ENCODE results near the gene CDKAL1.

Gene CDKAL1

GRCh38 chr6:20571261-20571660 lies 37.0 kb downstream of the CDKAL1 start:
- TF ChIP-seq, protein P1, sequence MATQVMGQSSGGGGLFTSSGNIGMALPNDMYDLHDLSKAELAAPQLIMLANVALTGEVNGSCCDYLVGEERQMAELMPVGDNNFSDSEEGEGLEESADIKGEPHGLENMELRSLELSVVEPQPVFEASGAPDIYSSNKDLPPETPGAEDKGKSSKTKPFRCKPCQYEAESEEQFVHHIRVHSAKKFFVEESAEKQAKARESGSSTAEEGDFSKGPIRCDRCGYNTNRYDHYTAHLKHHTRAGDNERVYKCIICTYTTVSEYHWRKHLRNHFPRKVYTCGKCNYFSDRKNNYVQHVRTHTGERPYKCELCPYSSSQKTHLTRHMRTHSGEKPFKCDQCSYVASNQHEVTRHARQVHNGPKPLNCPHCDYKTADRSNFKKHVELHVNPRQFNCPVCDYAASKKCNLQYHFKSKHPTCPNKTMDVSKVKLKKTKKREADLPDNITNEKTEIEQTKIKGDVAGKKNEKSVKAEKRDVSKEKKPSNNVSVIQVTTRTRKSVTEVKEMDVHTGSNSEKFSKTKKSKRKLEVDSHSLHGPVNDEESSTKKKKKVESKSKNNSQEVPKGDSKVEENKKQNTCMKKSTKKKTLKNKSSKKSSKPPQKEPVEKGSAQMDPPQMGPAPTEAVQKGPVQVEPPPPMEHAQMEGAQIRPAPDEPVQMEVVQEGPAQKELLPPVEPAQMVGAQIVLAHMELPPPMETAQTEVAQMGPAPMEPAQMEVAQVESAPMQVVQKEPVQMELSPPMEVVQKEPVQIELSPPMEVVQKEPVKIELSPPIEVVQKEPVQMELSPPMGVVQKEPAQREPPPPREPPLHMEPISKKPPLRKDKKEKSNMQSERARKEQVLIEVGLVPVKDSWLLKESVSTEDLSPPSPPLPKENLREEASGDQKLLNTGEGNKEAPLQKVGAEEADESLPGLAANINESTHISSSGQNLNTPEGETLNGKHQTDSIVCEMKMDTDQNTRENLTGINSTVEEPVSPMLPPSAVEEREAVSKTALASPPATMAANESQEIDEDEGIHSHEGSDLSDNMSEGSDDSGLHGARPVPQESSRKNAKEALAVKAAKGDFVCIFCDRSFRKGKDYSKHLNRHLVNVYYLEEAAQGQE (IDR thresholded peaks at IDR 0.05; ENCODE audit: insufficient read depth in 1 of 2, low read depth in 2 of 2, low read length in 2 of 2): no peak
- TF ChIP-seq TAF1 (IDR thresholded peaks at IDR 0.05; ENCODE audit: borderline replicate concordance, insufficient read depth, low read length) (no peak), FOXP2 (optimal IDR thresholded peaks at IDR 0.05; ENCODE audit: borderline replicate concordance, extremely low read depth, extremely low read length, insufficient read depth) (no peak), POLR2AphosphoS5 (IDR thresholded peaks at IDR 0.05; ENCODE audit: low read depth, low read length) (no peak), SIN3A (IDR thresholded peaks at IDR 0.05; ENCODE audit: borderline replicate concordance, insufficient read depth, low read length) (no peak)

DNA sequence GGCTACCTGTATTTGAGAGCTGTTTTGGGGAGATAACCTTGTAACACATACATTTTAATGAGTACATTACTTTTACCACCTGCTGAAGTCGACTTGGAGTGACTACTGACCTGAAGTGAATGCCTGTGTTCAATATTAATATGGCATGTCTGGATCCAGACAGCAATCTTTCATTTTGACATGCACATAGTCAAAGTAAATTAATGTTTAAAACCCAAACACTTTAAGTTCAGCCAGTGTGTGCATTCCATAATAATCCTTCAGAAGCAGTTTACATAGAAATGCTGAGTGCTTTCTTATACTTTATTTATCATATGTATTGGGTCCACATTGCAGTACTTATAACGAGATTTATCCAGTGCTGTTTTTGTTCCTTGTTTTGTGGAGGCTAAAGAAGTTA lies 38.0 kb downstream of the CDKAL1 start:
- TF ChIP-seq TAF1 (IDR thresholded peaks at IDR 0.05; ENCODE audit: borderline replicate concordance, insufficient read depth, low read length) (no peak), POLR2AphosphoS5 (IDR thresholded peaks at IDR 0.05; ENCODE audit: low read depth, low read length) (no peak), FOXP2 (optimal IDR thresholded peaks at IDR 0.05; ENCODE audit: borderline replicate concordance, extremely low read depth, extremely low read length, insufficient read depth) (no peak), SIN3A (IDR thresholded peaks at IDR 0.05; ENCODE audit: borderline replicate concordance, insufficient read depth, low read length) (no peak)
- TF ChIP-seq, protein P1 (IDR thresholded peaks at IDR 0.05; ENCODE audit: insufficient read depth in 1 of 2, low read depth in 2 of 2, low read length in 2 of 2): no peak

DNA sequence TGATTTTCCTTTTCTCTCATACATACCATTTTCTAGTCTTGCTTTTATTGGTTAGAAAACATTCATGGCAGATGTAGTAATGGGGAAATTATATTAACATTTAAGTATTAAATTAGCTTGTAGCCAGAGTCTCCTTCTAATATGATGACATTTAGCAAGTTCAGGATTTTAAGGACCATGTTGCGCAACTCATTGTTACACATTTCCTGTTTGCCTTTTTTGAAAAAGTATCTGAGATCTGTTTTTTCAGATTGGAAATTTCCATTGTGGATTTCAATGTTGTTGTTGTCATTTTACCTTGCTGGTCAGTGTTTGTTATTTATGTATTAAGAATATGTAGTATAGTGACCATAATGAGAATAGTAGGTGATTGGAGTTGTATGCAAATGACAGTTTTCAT lies 38.7 kb downstream of the CDKAL1 start:
- TF ChIP-seq POLR2AphosphoS5 (IDR thresholded peaks at IDR 0.05; ENCODE audit: low read depth, low read length) (no peak), FOXP2 (optimal IDR thresholded peaks at IDR 0.05; ENCODE audit: borderline replicate concordance, extremely low read depth, extremely low read length, insufficient read depth) (no peak), TAF1 (IDR thresholded peaks at IDR 0.05; ENCODE audit: borderline replicate concordance, insufficient read depth, low read length) (no peak), SIN3A (IDR thresholded peaks at IDR 0.05; ENCODE audit: borderline replicate concordance, insufficient read depth, low read length) (no peak)
- TF ChIP-seq, protein P1 (IDR thresholded peaks at IDR 0.05; ENCODE audit: insufficient read depth in 1 of 2, low read depth in 2 of 2, low read length in 2 of 2): no peak

- TF ChIP-seq SIN3A (IDR thresholded peaks at IDR 0.05; ENCODE audit: borderline replicate concordance, insufficient read depth, low read length) (no peak), FOXP2 (optimal IDR thresholded peaks at IDR 0.05; ENCODE audit: borderline replicate concordance, extremely low read depth, extremely low read length, insufficient read depth) (no peak), TAF1 (IDR thresholded peaks at IDR 0.05; ENCODE audit: borderline replicate concordance, insufficient read depth, low read length) (no peak), POLR2AphosphoS5 (IDR thresholded peaks at IDR 0.05; ENCODE audit: low read depth, low read length) (no peak)
- TF ChIP-seq, protein P1 (IDR thresholded peaks at IDR 0.05; ENCODE audit: insufficient read depth in 1 of 2, low read depth in 2 of 2, low read length in 2 of 2): no peak
Measured at GRCh38 chr6:20574355-20574754, 40.1 kb downstream of the CDKAL1 start.

DNA sequence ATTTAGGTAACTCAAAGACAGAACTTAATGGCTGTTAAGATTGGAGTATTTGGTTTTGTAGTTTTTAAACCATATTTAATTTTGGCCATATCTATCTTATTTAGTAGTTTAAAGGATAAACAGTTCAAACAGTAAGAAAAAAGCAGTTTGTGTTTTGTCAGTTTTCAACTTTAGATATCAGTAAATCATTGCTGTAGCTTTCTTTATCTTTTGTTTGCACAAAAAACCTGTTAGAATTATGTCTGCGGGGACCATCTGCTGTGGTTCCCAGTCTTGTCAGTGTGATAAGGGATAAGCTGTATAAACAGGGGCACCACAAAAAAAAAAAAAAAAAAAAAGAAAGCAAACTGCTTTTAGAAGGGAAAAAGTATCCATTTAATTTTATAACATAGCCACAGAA lies 40.9 kb downstream of the CDKAL1 start:
- TF ChIP-seq TAF1 (IDR thresholded peaks at IDR 0.05; ENCODE audit: borderline replicate concordance, insufficient read depth, low read length) (no peak), SIN3A (IDR thresholded peaks at IDR 0.05; ENCODE audit: borderline replicate concordance, insufficient read depth, low read length) (no peak), FOXP2 (optimal IDR thresholded peaks at IDR 0.05; ENCODE audit: borderline replicate concordance, extremely low read depth, extremely low read length, insufficient read depth) (no peak), POLR2AphosphoS5 (IDR thresholded peaks at IDR 0.05; ENCODE audit: low read depth, low read length) (no peak)
- TF ChIP-seq, protein P1 (IDR thresholded peaks at IDR 0.05; ENCODE audit: insufficient read depth in 1 of 2, low read depth in 2 of 2, low read length in 2 of 2): no peak
